OCI-LY1 (cell line): ENCODE results near the gene NRIP1.

Experiments used
- H2AFZ ChIP-seq: fragments of 200-600 bp; sonication (generic), shearing (Covaris generic); 2 replicates; pipeline ENCODE4 v1.6.0; 2014; ENCODE audit warnings: antibody characterized with exemption, mild to moderate bottlenecking, low read length
- H3F3A ChIP-seq: fragments of 200-600 bp; sonication (generic), shearing (Covaris generic); 2 replicates; pipeline ENCODE4 v1.6.0; 2014; ENCODE audit warnings: mild to moderate bottlenecking, antibody characterized with exemption, low read length, moderate library complexity; ENCODE audit not compliant: insufficient read depth
- H3K27ac ChIP-seq: fragments of 200-600 bp; sonication (generic); 2 replicates; pipeline ENCODE4 v1.5.1; 2014; ENCODE audit warnings: low read length, mixed run types, mild to moderate bottlenecking, low read depth; ENCODE audit not compliant: poor library complexity, severe bottlenecking
- H3K27me3 ChIP-seq: fragments of 200-600 bp; sonication (generic); 2 replicates; pipeline ENCODE4 v1.6.0; 2014; ENCODE audit warnings: antibody characterized with exemption, mild to moderate bottlenecking, low read length, moderate library complexity; ENCODE audit not compliant: insufficient read depth
- H3K36me3 ChIP-seq: fragments of 200-600 bp; sonication (generic); 2 replicates; pipeline ENCODE4 v1.6.1; 2014; ENCODE audit warnings: mild to moderate bottlenecking, antibody characterized with exemption, low read length, moderate library complexity, mixed read lengths; ENCODE audit not compliant: insufficient read depth
- H3K4me1 ChIP-seq: fragments of 200-600 bp; sonication (generic); 2 replicates; pipeline ENCODE4 v1.5.1; 2014; ENCODE audit warnings: mild to moderate bottlenecking, low read length, moderate library complexity; ENCODE audit not compliant: insufficient read depth, severe bottlenecking
- H3K4me2 ChIP-seq: fragments of 200-600 bp; sonication (generic), shearing (Covaris generic); 2 replicates; pipeline ENCODE4 v1.6.1; 2014; ENCODE audit warnings: low read length
- H3K4me3 ChIP-seq: fragments of 200-600 bp; sonication (generic); 2 replicates; pipeline ENCODE4 v1.5.1; 2014; ENCODE audit warnings: low read length, low read depth, mild to moderate bottlenecking, mixed read lengths; ENCODE audit not compliant: poor library complexity, severe bottlenecking
- H3K79me2 ChIP-seq: fragments of 200-600 bp; shearing (Covaris generic); 2 replicates; pipeline ENCODE4 v1.6.1; 2016; ENCODE audit warnings: mixed run types, low read length, mixed read lengths; ENCODE audit not compliant: insufficient read depth
- H3K9ac ChIP-seq: fragments of 200-600 bp; sonication (generic), shearing (Covaris generic); 2 replicates; pipeline ENCODE4 v1.6.1; 2014; ENCODE audit warnings: mild to moderate bottlenecking, low read length, mixed read lengths
- H3K9me2 ChIP-seq: fragments of 200-600 bp; sonication (generic), shearing (Covaris generic); 2 replicates; pipeline ENCODE4 v1.6.1; 2014; ENCODE audit warnings: low read depth, mild to moderate bottlenecking, low read length, mixed read lengths
- H3K9me3 ChIP-seq: fragments of 200-600 bp; shearing (Covaris generic); 2 replicates; pipeline ENCODE4 v1.6.1; 2014; ENCODE audit warnings: low read length, mixed read lengths
- H4K20me1 ChIP-seq: fragments of 200-600 bp; sonication (generic), shearing (Covaris generic); 2 replicates; pipeline ENCODE4 v1.6.0; 2016; ENCODE audit warnings: mild to moderate bottlenecking, low read length; ENCODE audit not compliant: insufficient read depth
- EZH2 ChIP-seq: fragments of 200-600 bp; sonication (generic), shearing (Covaris generic); IDR thresholded peaks from 2 replicates; pipeline ENCODE4 v1.8.0; 2017; ENCODE audit warnings: borderline replicate concordance, mixed run types, mild to moderate bottlenecking, antibody characterized with exemption, low read length, moderate library complexity, mixed read lengths
- TF ChIP-seq, protein P1 (sequence below): fragments of 200-600 bp; sonication (generic), shearing (Covaris generic); IDR thresholded peaks from 2 replicates; pipeline ENCODE4 v1.5.1; 2017; ENCODE audit warnings: mild to moderate bottlenecking, antibody characterized with exemption, low read length, moderate library complexity, mixed read lengths

NRIP1 gene

DNA sequence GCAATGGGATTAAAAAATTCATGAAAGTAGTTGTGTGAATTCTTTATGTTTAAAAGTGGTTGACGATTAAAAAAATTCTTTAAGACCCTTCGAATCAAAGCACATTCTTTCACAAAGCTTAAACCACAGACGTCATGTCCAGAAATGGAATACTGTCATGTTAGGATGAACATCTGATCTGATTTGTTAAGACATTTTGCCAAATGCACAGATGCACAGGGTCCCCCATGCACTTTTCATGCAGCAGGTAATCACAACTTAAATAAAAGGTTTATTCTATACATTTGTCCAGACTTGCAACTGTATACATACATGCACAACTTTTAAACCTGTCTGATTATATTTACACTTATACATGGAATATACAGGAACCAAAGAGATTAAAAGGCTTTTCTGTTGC lies 103.3 kb downstream of the NRIP1 start:
- H3K9me2 ChIP-seq: no peaks in the 10 kb centered on the region
- TF ChIP-seq, protein P1, sequence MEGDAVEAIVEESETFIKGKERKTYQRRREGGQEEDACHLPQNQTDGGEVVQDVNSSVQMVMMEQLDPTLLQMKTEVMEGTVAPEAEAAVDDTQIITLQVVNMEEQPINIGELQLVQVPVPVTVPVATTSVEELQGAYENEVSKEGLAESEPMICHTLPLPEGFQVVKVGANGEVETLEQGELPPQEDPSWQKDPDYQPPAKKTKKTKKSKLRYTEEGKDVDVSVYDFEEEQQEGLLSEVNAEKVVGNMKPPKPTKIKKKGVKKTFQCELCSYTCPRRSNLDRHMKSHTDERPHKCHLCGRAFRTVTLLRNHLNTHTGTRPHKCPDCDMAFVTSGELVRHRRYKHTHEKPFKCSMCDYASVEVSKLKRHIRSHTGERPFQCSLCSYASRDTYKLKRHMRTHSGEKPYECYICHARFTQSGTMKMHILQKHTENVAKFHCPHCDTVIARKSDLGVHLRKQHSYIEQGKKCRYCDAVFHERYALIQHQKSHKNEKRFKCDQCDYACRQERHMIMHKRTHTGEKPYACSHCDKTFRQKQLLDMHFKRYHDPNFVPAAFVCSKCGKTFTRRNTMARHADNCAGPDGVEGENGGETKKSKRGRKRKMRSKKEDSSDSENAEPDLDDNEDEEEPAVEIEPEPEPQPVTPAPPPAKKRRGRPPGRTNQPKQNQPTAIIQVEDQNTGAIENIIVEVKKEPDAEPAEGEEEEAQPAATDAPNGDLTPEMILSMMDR: no peak
- TF ChIP-seq EZH2: no peak
- H3K36me3 ChIP-seq: no peaks in the 10 kb centered on the region
- no peak overlapping the region for H3K9ac ChIP-seq
- no peaks in the 10 kb centered on the region for H3K27me3 ChIP-seq
- H3K9me3 ChIP-seq: no peaks in the 10 kb centered on the region
- H3K4me2 ChIP-seq: no peak overlapping the region
- H4K20me1 ChIP-seq: no peaks in the 10 kb centered on the region
- H3F3A ChIP-seq: no peaks in the 10 kb centered on the region
- H2AFZ ChIP-seq: no peak overlapping the region
- no peaks in the 10 kb centered on the region for H3K4me1 ChIP-seq
- no peak overlapping the region for H3K4me3 ChIP-seq
- H3K79me2 ChIP-seq: no peaks in the 10 kb centered on the region
- H3K27ac ChIP-seq: no peak overlapping the region

DNA sequence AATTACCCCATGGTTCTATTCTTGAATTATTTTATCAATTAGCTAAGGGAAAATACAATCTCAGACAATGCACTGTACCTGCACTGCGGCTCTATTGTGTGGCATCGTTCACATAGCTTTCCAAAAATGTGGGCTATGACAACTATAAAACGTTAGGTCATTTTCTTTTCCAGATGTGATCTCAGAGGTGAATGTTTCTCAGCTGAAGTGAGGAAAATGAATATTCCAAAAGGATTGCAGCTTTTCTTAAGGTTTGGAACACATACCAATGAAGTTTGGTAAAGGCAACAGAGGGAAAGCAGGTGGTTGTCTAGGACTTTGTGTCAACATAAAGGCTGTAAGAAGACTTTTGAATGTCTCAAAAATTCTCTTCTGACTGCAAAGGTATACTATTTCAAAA lies 105.5 kb downstream of the NRIP1 start:
- Histone ChIP-seq H3K79me2 (no peaks in the 10 kb centered on the region), H3K36me3 (no peaks in the 10 kb centered on the region), H3K4me3 (no peak overlapping the region), H3F3A (no peaks in the 10 kb centered on the region), H4K20me1 (no peaks in the 10 kb centered on the region), H3K4me2 (no peak overlapping the region), H3K27me3 (no peaks in the 10 kb centered on the region), H2AFZ (no peak overlapping the region), H3K9ac (no peak overlapping the region), H3K27ac (no peak overlapping the region), H3K9me2 (no peaks in the 10 kb centered on the region), H3K4me1 (no peaks in the 10 kb centered on the region), H3K9me3 (no peaks in the 10 kb centered on the region)
- TF ChIP-seq, protein P1: no peak
- TF ChIP-seq EZH2: no peak

DNA sequence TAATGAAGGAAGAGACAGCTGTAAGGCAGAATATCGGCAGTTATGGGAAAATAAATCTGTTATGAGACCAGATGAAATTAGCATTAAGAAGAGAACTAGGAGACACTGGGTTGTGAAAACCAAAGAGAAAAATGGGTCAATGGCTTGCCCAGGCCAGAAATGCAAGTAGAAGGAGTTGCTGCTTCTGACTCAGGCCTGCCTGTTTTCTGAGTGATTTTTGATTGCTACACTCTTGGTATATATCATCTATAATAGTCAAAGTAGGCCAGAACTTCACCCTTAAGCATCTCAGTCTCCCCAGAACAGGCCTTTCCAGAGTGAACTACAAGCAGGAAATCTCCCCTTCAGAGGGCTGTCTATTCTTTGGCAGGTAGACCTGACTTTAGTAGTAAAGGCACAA lies 107.0 kb downstream of the NRIP1 start:
- TF ChIP-seq, protein P1: no peak
- no peak for TF ChIP-seq EZH2
- no peaks in the 10 kb centered on the region for H3K9me2 ChIP-seq
- no peaks in the 10 kb centered on the region for H3K79me2 ChIP-seq
- no peaks in the 10 kb centered on the region for H3F3A ChIP-seq
- no peaks in the 10 kb centered on the region for H3K9me3 ChIP-seq
- H4K20me1 ChIP-seq: no peaks in the 10 kb centered on the region
- H3K4me3 ChIP-seq: no peak overlapping the region
- H2AFZ ChIP-seq: no peak overlapping the region
- H3K27ac ChIP-seq: no peak overlapping the region
- H3K4me1 ChIP-seq: no peaks in the 10 kb centered on the region
- no peaks in the 10 kb centered on the region for H3K36me3 ChIP-seq
- no peak overlapping the region for H3K4me2 ChIP-seq
- H3K27me3 ChIP-seq: no peaks in the 10 kb centered on the region
- H3K9ac ChIP-seq: no peak overlapping the region
